K562 (cell line): ENCODE data around the gene PRKAA1. TPM values are rescaled to one million over a fixed set of nuclear protein-coding genes. Genes with fewer than 3 reads are reported as not detected.
A peak's percentile ranks its signal among the peaks of the same experiment; 100 is the strongest.

Experiments used
- ARNT ChIP-seq, 2 experiments: fragments of 450-650 bp; IDR thresholded peaks; 2 replicates each; pipeline ENCODE4 v1.6.1; 2016; ENCODE audit warnings: mild to moderate bottlenecking in 1 of 2
- CCAR2 ChIP-seq: fragments of 200-400 bp; formaldehyde crosslinking; IDR thresholded peaks from 2 replicates; pipeline ENCODE4 v1.6.1; 2017; ENCODE audit warnings: mild to moderate bottlenecking, low read depth, low read length
- CREM ChIP-seq: IDR thresholded peaks from 2 replicates; pipeline ENCODE4 v1.6.1; 2014; ENCODE audit warnings: antibody characterized with exemption, low read depth
- HEY1 ChIP-seq: fragments of 250-450 bp; sonication (Bioruptor Pico); IDR thresholded peaks from 2 replicates; pipeline ENCODE4 v1.5.0; 2020; ENCODE audit warnings: mild to moderate bottlenecking, moderate library complexity, borderline replicate concordance
- HNRNPLL ChIP-seq: fragments of 200-400 bp; formaldehyde crosslinking; IDR thresholded peaks from 2 replicates; pipeline ENCODE4 v1.6.1; 2017; ENCODE audit warnings: low read length, low read depth, mild to moderate bottlenecking; ENCODE audit not compliant: poor library complexity, severe bottlenecking
- KAT7 ChIP-seq: sonication (generic); formaldehyde crosslinking; IDR thresholded peaks from 2 replicates; pipeline ENCODE4 v1.8.0; 2022; ENCODE audit warnings: missing genetic modification reagents, mild to moderate bottlenecking, borderline replicate concordance
- KDM4B ChIP-seq, 2 experiments: fragments of 450-650 bp in 1 of 2; sonication (generic) in 1 of 2; IDR thresholded peaks; 2 replicates each; pipeline ENCODE4 v1.6.1; 2016 to 2017; ENCODE audit warnings: borderline replicate concordance in 2 of 2, antibody characterized with exemption in 1 of 2, low read depth in 1 of 2, mild to moderate bottlenecking in 1 of 2
- KHSRP ChIP-seq: fragments of 450-650 bp; IDR thresholded peaks from 2 replicates; pipeline ENCODE4 v1.6.1; 2017
- KLF16 ChIP-seq: IDR thresholded peaks from 2 replicates; pipeline ENCODE4 v1.6.1; 2016; ENCODE audit warnings: antibody characterized with exemption
- NFXL1 ChIP-seq: fragments of 450-650 bp; formaldehyde crosslinking; IDR thresholded peaks from 2 replicates; pipeline ENCODE4 v1.4.0; 2021; ENCODE audit warnings: mild to moderate bottlenecking
- PHF21A ChIP-seq: fragments of 450-650 bp; IDR thresholded peaks from 2 replicates; pipeline ENCODE4 v1.6.1; 2017; ENCODE audit warnings: low read depth, borderline replicate concordance
- ZNF408 ChIP-seq: fragments of 250-450 bp; sonication (Bioruptor Pico); IDR thresholded peaks from 2 replicates; pipeline ENCODE4 v1.4.0; 2020; ENCODE audit warnings: low read depth, mild to moderate bottlenecking, moderate library complexity
- polyA plus RNA-seq, 8 experiments: library from polyadenylated mRNA; depleted of rRNA in 4 of 8; stranded (reverse) in 5 of 8; unstranded in 3 of 8; fragments of >200 nt; fragmentation: Nextera tagmentation in 2 of 8; fragmentation: Illumina TruSeq in 1 of 8; extraction: Ambion mirVana in 2 of 8; extraction: Trizol in 1 of 8; gene quantifications; 2 replicates each; pipeline versions ENCODE4 v1.2.1 to v1.2.3, GENCODE V29; 2011 to 2014; ENCODE audit warnings: inconsistent platforms in 1 of 8, missing spikeins in 1 of 8
- total RNA-seq, 7 experiments: library from RNA; depleted of rRNA in 6 of 7; stranded (reverse); fragments of >200 nt in 6 of 7; fragmentation: Illumina TruSeq in 2 of 7; extraction: Trizol in 2 of 7; gene quantifications; 2 replicates each; pipeline versions ENCODE4 v1.2.1 to v1.2.3, GENCODE V29; 2011 to 2021; ENCODE audit warnings: low replicate concordance in 1 of 7
- TF ChIP-seq, protein P1 (sequence below): sonication (generic); formaldehyde crosslinking; IDR thresholded peaks from 2 replicates; pipeline ENCODE4 v1.8.1; 2023; ENCODE audit warnings: mild to moderate bottlenecking, missing genetic modification reagents
- TF ChIP-seq, protein P2 (sequence below): fragments of 250-450 bp; sonication (Bioruptor Pico); IDR thresholded peaks from 2 replicates; pipeline ENCODE4 v1.4.0; 2020; ENCODE audit warnings: mild to moderate bottlenecking, moderate library complexity
- TF ChIP-seq, protein P3 (sequence below): fragments of 450-650 bp; formaldehyde crosslinking; IDR thresholded peaks from 2 replicates; pipeline ENCODE4 v1.4.0; 2022; ENCODE audit warnings: missing genetic modification characterization
- TF ChIP-seq, protein P4 (sequence below): fragments of 250-450 bp; sonication (Bioruptor Pico); IDR thresholded peaks from 2 replicates; pipeline ENCODE4 v1.5.0; 2020; ENCODE audit warnings: mild to moderate bottlenecking, borderline replicate concordance
- TF ChIP-seq, protein P5 (sequence below), 2 experiments: IDR thresholded peaks in 1 of 2; conservative IDR thresholded peaks in 1 of 2; 2 replicates each; pipeline ENCODE4 v1.6.1; 2016; ENCODE audit warnings: low read depth in 2 of 2, mild to moderate bottlenecking in 1 of 2, missing compliant biosample characterization in 1 of 2, missing genetic modification characterization in 1 of 2, moderate library complexity in 1 of 2

PRKAA1 gene
- total and polyA plus RNA-seq, 9 of the 15 experiments (the other 6 are each of a cell fraction or from before 2014, with no cell fraction given): 24.5 to 84.0 (median 51.4) TPM

DNA sequence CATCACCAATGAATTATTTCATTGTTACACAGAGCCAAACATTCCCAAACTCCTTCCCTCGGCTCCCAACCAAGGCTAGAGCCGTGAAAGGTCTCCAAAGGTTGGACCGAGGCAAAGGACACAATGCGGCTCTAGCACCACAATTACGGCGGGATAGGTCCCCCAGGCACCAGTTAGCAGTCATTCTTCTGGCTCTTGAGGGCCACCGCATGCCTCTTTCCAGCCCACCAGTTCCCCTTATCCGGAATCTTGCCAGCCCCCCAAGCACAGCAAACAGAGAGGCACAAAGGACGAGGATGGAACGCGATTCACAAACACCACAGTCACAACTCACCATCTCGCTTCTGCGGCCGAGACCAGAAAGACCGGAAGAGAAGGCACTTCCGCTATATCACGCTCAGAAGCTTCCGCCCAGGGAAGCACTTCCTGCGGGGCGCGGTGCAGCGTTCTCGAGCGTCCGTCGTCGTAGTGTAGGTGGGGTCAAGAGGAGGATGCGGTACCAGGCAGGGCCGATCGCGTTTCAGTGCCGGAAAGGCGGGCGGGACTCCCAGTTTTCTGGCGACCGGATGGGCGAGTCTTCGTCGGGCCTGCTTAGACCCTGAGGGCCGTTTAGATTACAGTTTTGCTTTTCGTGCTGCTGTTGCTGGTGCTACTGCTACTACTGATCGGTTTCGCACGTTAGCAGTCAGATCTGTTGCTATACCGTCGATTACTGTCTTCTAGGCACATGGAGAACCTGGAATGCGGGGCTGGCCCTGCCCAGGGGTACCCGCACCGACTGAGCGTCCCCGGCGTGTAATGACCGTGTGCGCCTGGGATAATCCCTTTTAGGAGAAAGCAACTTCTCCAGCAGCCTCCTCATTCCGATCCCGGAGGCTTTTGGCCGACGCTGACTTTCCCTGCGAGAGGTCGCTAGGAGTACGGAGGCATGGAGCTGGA is 36.9 kb upstream of the PRKAA1 start, which contains the start of gene RPL37 (continued):
- TF ChIP-seq, protein P1, sequence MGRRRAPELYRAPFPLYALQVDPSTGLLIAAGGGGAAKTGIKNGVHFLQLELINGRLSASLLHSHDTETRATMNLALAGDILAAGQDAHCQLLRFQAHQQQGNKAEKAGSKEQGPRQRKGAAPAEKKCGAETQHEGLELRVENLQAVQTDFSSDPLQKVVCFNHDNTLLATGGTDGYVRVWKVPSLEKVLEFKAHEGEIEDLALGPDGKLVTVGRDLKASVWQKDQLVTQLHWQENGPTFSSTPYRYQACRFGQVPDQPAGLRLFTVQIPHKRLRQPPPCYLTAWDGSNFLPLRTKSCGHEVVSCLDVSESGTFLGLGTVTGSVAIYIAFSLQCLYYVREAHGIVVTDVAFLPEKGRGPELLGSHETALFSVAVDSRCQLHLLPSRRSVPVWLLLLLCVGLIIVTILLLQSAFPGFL: no peak
- TF ChIP-seq, protein P2, sequence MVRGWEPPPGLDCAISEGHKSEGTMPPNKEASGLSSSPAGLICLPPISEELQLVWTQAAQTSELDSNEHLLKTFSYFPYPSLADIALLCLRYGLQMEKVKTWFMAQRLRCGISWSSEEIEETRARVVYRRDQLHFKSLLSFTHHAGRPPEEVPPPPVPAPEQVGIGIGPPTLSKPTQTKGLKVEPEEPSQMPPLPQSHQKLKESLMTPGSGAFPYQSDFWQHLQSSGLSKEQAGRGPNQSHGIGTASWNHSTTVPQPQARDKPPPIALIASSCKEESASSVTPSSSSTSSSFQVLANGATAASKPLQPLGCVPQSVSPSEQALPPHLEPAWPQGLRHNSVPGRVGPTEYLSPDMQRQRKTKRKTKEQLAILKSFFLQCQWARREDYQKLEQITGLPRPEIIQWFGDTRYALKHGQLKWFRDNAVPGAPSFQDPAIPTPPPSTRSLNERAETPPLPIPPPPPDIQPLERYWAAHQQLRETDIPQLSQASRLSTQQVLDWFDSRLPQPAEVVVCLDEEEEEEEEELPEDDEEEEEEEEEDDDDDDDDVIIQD (CRISPR knock-in tag): no peak
- TF ChIP-seq KLF16 (no peak), CCAR2 (0 out of 2 replicates have a peak, but pooled peaks have one; percentile 29), KAT7 (CRISPR knock-in tag) (peak; percentile 98; the same call in 1 of the 2 replicates), KHSRP (no peak), NFXL1 (no peak), PHF21A (0 out of 2 replicates have a peak, but pooled peaks have one; percentile 26), KDM4B (IDR thresholded peaks at IDR 0.05; ENCODE audit: borderline replicate concordance in 2 of 2, low read depth in 1 of 2) (peak in 1 of 2 experiments; percentile 99; a peak in 3 of 4 replicates), ARNT (IDR thresholded peaks at IDR 0.05) (peak; percentile 49 to 92), CREM (peak; percentile 96), HEY1 (CRISPR knock-in tag) (no peak), ZNF408 (no peak), HNRNPLL (peak; percentile 89)
- TF ChIP-seq, protein P3, sequence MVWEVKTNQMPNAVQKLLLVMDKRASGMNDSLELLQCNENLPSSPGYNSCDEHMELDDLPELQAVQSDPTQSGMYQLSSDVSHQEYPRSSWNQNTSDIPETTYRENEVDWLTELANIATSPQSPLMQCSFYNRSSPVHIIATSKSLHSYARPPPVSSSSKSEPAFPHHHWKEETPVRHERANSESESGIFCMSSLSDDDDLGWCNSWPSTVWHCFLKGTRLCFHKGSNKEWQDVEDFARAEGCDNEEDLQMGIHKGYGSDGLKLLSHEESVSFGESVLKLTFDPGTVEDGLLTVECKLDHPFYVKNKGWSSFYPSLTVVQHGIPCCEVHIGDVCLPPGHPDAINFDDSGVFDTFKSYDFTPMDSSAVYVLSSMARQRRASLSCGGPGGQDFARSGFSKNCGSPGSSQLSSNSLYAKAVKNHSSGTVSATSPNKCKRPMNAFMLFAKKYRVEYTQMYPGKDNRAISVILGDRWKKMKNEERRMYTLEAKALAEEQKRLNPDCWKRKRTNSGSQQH (CRISPR knock-in tag): peak; percentile 89
- TF ChIP-seq, protein P4, sequence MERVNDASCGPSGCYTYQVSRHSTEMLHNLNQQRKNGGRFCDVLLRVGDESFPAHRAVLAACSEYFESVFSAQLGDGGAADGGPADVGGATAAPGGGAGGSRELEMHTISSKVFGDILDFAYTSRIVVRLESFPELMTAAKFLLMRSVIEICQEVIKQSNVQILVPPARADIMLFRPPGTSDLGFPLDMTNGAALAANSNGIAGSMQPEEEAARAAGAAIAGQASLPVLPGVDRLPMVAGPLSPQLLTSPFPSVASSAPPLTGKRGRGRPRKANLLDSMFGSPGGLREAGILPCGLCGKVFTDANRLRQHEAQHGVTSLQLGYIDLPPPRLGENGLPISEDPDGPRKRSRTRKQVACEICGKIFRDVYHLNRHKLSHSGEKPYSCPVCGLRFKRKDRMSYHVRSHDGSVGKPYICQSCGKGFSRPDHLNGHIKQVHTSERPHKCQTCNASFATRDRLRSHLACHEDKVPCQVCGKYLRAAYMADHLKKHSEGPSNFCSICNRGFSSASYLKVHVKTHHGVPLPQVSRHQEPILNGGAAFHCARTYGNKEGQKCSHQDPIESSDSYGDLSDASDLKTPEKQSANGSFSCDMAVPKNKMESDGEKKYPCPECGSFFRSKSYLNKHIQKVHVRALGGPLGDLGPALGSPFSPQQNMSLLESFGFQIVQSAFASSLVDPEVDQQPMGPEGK (CRISPR knock-in tag): peak; percentile 69; the same call in 1 of the 2 replicates
- TF ChIP-seq, protein P5, sequence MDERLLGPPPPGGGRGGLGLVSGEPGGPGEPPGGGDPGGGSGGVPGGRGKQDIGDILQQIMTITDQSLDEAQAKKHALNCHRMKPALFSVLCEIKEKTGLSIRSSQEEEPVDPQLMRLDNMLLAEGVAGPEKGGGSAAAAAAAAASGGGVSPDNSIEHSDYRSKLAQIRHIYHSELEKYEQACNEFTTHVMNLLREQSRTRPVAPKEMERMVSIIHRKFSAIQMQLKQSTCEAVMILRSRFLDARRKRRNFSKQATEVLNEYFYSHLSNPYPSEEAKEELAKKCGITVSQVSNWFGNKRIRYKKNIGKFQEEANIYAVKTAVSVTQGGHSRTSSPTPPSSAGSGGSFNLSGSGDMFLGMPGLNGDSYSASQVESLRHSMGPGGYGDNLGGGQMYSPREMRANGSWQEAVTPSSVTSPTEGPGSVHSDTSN (CRISPR knock-in tag; IDR thresholded peaks at IDR 0.05; ENCODE audit: low read depth): no peak
- TF ChIP-seq, protein P5 (tag; conservative IDR thresholded peaks at IDR 0.05; ENCODE audit: low read depth): no peak
